Choroid plexus epithelial cell (primary cell): ENCODE data around the gene VEGFA.

Experiments
- DNase-seq: peaks from one replicate; pipeline ENCODE4 v3.0.0-alpha.2; 2010; ENCODE audit warnings: low read depth
- H3K4me3 ChIP-seq: 2 replicates; pipeline ENCODE4 v1.5.1; 2011; ENCODE audit warnings: low read depth, mild to moderate bottlenecking, control low read depth, low read length, moderate library complexity
- TF ChIP-seq, protein P1 (sequence below): conservative IDR thresholded peaks from 2 replicates; pipeline ENCODE4 v1.5.1; 2011; ENCODE audit warnings: low read depth, mild to moderate bottlenecking, control low read depth, inconsistent platforms, low read length, moderate library complexity

Gene VEGFA

DNA sequence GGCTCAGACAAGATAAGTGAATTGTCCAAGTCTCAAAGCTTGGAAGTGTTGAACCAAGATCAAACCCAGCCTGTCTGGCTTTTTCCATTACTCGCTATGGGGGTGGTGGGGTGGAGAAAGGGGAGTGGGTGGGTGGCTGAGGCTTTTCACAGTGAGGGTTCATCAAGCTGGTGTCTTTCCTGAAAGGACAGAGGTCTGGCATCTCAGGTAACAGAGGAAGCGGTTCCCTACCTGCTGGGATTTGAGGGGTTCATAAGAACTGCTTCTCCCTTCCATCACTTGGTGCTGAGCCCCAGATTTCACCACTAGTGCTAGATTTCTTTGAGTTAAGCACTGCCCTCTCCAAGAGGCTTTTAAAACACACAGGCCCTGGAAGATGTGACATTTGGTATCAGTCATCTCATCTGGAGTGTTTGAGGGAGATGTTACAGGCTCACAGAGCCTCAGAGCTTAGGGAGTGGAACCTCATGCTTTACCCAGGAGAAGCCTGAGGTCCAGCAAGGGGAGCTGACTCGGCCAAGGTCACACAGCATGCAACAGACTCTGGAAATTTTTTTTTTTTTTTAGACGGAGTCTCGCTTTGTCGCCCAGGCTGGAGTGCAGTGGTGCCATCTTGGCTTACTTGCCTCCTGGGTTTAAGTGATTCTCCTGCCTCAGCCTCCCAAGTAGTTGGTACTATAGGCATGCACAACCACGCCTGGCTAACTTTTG lies 6.0 kb upstream of the VEGFA start:
- TF ChIP-seq, protein P1, sequence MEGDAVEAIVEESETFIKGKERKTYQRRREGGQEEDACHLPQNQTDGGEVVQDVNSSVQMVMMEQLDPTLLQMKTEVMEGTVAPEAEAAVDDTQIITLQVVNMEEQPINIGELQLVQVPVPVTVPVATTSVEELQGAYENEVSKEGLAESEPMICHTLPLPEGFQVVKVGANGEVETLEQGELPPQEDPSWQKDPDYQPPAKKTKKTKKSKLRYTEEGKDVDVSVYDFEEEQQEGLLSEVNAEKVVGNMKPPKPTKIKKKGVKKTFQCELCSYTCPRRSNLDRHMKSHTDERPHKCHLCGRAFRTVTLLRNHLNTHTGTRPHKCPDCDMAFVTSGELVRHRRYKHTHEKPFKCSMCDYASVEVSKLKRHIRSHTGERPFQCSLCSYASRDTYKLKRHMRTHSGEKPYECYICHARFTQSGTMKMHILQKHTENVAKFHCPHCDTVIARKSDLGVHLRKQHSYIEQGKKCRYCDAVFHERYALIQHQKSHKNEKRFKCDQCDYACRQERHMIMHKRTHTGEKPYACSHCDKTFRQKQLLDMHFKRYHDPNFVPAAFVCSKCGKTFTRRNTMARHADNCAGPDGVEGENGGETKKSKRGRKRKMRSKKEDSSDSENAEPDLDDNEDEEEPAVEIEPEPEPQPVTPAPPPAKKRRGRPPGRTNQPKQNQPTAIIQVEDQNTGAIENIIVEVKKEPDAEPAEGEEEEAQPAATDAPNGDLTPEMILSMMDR: no peak
- DNase-seq: no peak
- H3K4me3 ChIP-seq: no peak overlapping the region

DNA sequence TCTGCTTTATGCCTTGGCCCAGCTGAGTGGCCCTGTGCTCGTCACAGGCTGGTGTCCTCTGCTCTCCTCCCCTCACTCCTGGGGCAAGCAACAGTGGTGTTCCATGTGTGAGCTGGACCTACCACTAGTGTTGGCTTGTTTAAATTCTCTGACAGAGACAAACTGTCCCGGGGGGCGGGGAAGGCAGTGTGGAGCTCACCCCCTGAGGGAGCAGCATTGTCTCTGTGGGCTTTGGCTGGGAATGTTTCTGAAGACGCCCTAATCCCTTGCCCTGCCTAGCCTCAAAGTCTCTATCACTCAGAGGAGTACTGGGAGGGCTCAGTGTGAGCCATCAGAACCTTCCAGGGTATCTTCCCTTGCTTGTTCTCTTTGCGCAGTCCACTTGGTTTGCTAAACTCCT lies 5.2 kb upstream of the VEGFA start:
- H3K4me3 ChIP-seq: no peak overlapping the region
- no peak for DNase-seq
- TF ChIP-seq, protein P1: no peak

DNA sequence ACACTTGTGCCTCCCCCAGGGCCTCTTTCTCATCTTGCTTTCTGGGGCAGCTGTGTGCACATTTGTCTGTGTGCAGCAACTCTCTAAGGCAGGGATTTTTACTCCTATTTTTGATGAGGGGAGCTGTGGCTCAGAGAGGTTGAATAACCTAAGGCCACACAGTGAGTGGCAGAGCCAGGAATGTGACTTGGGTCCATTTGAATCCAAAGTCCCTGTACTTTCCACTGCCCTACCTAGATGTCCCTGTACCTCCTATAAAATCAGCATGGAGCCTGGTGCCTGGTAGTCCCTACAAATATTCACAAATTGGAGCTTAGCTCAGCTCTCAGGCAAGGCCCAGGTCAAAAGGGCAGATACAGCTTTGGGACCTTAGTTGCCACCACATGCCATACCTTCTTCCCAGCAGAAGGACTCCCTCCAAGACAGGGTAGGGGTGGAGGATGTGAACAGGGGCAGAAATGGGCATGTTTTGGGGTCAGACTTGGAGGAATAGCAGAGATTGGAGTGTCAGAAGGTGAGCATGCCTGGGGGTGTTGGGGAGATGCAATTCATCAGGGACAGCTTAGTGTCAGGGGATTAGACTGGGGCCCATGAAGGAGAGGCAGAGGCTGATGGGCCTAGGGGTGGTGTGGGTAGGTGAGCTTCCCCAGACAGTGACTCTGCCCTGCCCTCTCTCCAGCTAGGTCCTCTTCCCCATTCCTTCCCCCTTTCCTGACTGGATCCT lies 4.1 kb upstream of the VEGFA start:
- TF ChIP-seq, protein P1: no peak
- H3K4me3 ChIP-seq: no peak overlapping the region
- DNase-seq: no peak

DNA sequence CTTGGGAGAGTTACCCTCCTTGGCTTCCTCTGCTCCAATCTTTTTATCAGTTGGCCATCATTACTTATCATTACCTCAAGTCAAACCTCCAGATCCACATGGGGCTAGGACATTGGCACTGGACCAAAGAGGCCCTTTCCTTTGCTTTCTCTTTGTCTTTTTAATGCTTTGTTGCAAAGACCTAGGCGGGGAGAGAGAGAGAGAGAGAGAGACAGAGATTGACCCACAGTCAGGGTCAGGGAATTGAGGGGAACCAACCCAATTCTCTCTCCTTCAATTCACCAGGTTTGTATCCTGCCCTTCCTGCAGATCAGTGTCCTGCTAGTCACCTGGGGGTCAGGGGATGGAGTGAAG lies 3.5 kb upstream of the VEGFA start:
- TF ChIP-seq, protein P1: no peak
- DNase-seq: no peak
- no peak overlapping the region for H3K4me3 ChIP-seq

DNA sequence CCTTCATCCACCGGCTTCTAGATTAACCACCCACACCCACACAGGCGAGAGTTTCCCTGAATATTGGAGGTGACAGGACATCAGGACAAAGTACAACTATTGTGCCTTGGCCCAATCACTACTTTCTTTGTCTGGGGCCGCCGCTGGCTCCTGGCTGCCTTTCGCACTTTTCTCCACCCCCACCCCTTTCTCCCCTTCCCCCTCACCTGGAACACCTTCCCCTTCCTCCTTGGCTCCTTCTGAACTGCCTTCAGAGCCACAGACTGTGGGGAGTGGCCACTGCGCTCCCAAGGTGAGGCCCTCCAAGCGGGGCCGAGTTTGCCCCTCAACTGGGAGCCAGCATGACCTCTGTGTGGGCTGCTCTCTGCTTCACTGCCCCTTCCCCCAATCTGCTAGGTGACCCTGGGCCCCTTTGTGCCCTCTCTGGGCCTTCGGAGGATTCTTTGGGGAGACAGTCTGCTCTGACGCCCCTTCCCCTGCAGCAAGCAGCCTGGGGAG lies 3.0 kb upstream of the VEGFA start:
- DNase-seq: no peak
- TF ChIP-seq, protein P1: no peak
- no peak overlapping the region for H3K4me3 ChIP-seq

DNA sequence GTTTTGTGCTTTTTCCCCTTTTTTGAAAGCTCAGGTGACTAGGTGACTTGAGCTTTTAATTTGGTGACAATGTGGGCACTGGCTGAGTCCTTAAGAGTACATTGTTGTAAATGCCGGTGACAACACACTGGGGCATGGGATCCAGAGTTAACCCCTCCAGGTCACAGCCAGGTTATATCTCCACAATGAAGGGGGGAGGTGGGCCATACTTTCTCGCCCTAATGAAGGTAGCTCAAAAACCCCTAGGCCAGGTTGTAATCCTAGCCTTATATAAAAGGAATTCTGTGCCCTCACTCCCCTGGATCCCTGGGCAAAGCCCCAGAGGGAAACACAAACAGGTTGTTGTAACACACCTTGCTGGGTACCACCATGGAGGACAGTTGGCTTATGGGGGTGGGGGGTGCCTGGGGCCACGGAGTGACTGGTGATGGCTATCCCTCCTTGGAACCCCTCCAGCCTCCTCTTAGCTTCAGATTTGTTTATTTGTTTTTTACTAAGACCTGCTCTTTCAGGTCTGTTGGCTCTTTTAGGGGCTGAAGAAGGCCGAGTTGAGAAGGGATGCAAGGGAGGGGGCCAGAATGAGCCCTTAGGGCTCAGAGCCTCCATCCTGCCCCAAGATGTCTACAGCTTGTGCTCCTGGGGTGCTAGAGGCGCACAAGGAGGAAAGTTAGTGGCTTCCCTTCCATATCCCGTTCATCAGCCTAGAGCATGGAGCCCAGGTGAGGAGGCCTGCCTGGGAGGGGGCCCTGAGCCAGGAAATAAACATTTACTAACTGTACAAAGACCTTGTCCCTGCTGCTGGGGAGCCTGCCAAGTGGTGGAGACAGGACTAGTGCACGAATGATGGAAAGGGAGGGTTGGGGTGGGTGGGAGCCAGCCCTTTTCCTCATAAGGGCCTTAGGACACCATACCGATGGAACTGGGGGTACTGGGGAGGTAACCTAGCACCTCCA lies 2.2 kb upstream of the VEGFA start:
- no peak for DNase-seq
- TF ChIP-seq, protein P1: no peak
- H3K4me3 ChIP-seq: no peak overlapping the region
